ENCODE data around the gene TEF. TPM values are rescaled to one million over a fixed set of nuclear protein-coding genes. Genes with fewer than 3 reads are reported as not detected.
"Not testable (repeated sequence)": the region's sequence is repeated elsewhere in the genome, so short reads cannot be mapped to it uniquely, and the experiment has no call there.

Gene TEF
- polyA plus RNA-seq, 1 donor (not counting 4 experiments of a cell fraction or from before 2014, with no cell fraction given) = 12.4 TPM

GRCh38 chr22:41437198-41437597 lies 55.5 kb downstream of the TEF start:
- Histone ChIP-seq H3K9me1 (ENCODE audit: control insufficient read depth, extremely low read depth, insufficient read depth, low read length) (no peaks in the 10 kb centered on the region), H4K20me1 (ENCODE audit: control insufficient read depth, extremely low read depth, insufficient read depth, low read length) (peaks cover 13% of the 10 kb centered on the region), H3K27ac (ENCODE audit: control insufficient read depth, insufficient read depth, low read length) (no peak overlapping the region), H3K79me2 (ENCODE audit: control insufficient read depth, insufficient read depth, low read length) (peaks cover 72% of the 10 kb centered on the region), H3K36me3 (ENCODE audit: control insufficient read depth in 2 of 2, extremely low read depth in 1 of 2, insufficient read depth in 2 of 2, low read length in 2 of 2) (peaks cover 43 to 44% of the 10 kb centered on the region in 2 experiments), H3K4me1 (ENCODE audit: control insufficient read depth, extremely low read depth, insufficient read depth, low read length) (no peaks in the 10 kb centered on the region), H3K4me2 (ENCODE audit: control insufficient read depth, extremely low read depth, insufficient read depth, low read depth, low read length) (no peak overlapping the region), H2AFZ (ENCODE audit: control insufficient read depth, low read length) (no peak overlapping the region), H3K4me3 (ENCODE audit: control insufficient read depth in 2 of 3, extremely low read depth in 1 of 3, insufficient read depth in 2 of 3, low read depth in 1 of 3, low read length in 3 of 3) (no peak overlapping the region), H3K27me3 (ENCODE audit: control insufficient read depth, extremely low read depth, insufficient read depth, low read length) (no peaks in the 10 kb centered on the region), H3K9ac (ENCODE audit: control insufficient read depth, extremely low read depth, insufficient read depth, low read length) (no peak overlapping the region), H3K9me3 (ENCODE audit: control insufficient read depth, low read depth, low read length) (no peaks in the 10 kb centered on the region)
- no peak for TF ChIP-seq EZH2 (IDR thresholded peaks at IDR 0.05; ENCODE audit: low read length)
- TF ChIP-seq, protein P1, sequence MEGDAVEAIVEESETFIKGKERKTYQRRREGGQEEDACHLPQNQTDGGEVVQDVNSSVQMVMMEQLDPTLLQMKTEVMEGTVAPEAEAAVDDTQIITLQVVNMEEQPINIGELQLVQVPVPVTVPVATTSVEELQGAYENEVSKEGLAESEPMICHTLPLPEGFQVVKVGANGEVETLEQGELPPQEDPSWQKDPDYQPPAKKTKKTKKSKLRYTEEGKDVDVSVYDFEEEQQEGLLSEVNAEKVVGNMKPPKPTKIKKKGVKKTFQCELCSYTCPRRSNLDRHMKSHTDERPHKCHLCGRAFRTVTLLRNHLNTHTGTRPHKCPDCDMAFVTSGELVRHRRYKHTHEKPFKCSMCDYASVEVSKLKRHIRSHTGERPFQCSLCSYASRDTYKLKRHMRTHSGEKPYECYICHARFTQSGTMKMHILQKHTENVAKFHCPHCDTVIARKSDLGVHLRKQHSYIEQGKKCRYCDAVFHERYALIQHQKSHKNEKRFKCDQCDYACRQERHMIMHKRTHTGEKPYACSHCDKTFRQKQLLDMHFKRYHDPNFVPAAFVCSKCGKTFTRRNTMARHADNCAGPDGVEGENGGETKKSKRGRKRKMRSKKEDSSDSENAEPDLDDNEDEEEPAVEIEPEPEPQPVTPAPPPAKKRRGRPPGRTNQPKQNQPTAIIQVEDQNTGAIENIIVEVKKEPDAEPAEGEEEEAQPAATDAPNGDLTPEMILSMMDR (optimal IDR thresholded peaks at IDR 0.05 in 1 of 3, IDR thresholded peaks at IDR 0.05 in 1 of 3, conservative IDR thresholded peaks at IDR 0.05 in 1 of 3; ENCODE audit: extremely low read depth in 1 of 3, insufficient read depth in 2 of 3, low read length in 3 of 3) = no peak
- FAIRE-seq (no peak), DNase-seq (ENCODE audit: low read depth, low spot score) (no peak)
- dilution Hi-C loops (cut with MboI; ENCODE audit: extremely low pct_ligation_motif_present, low sequenced_read_pairs) = no loop called here

GRCh38 chr22:41440511-41440910 lies 58.8 kb downstream of the TEF start:
- H3K27ac ChIP-seq (ENCODE audit: control insufficient read depth, insufficient read depth, low read length); H3K9me1 ChIP-seq (ENCODE audit: control insufficient read depth, extremely low read depth, insufficient read depth, low read length); H3K9me3 ChIP-seq (ENCODE audit: control insufficient read depth, low read depth, low read length); H3K27me3 ChIP-seq (ENCODE audit: control insufficient read depth, extremely low read depth, insufficient read depth, low read length); H3K4me3 ChIP-seq (ENCODE audit: control insufficient read depth in 2 of 3, extremely low read depth in 1 of 3, insufficient read depth in 2 of 3, low read depth in 1 of 3, low read length in 3 of 3); H3K4me2 ChIP-seq (ENCODE audit: control insufficient read depth, extremely low read depth, insufficient read depth, low read depth, low read length); H3K9ac ChIP-seq (ENCODE audit: control insufficient read depth, extremely low read depth, insufficient read depth, low read length); H3K4me1 ChIP-seq (ENCODE audit: control insufficient read depth, extremely low read depth, insufficient read depth, low read length); dilution Hi-C loops (cut with MboI; ENCODE audit: extremely low pct_ligation_motif_present, low sequenced_read_pairs); H2AFZ ChIP-seq (ENCODE audit: control insufficient read depth, low read length); FAIRE-seq; DNase-seq (ENCODE audit: low read depth, low spot score): not testable (repeated sequence)
- peaks cover 36 to 44% of the 10 kb centered on the region in 2 experiments for H3K36me3 ChIP-seq (ENCODE audit: control insufficient read depth in 2 of 2, extremely low read depth in 1 of 2, insufficient read depth in 2 of 2, low read length in 2 of 2)
- H4K20me1 ChIP-seq (ENCODE audit: control insufficient read depth, extremely low read depth, insufficient read depth, low read length) = peaks cover 17% of the 10 kb centered on the region
- H3K79me2 ChIP-seq (ENCODE audit: control insufficient read depth, insufficient read depth, low read length) = peaks cover 91% of the 10 kb centered on the region

GRCh38 chr22:41442240-41442792 lies 60.6 kb downstream of the TEF start:
- Histone ChIP-seq H2AFZ (ENCODE audit: control insufficient read depth, low read length) (no peak overlapping the region), H3K79me2 (ENCODE audit: control insufficient read depth, insufficient read depth, low read length) (peaks cover 85% of the 10 kb centered on the region), H3K9me3 (ENCODE audit: control insufficient read depth, low read depth, low read length) (no peaks in the 10 kb centered on the region), H4K20me1 (ENCODE audit: control insufficient read depth, extremely low read depth, insufficient read depth, low read length) (peaks cover 12% of the 10 kb centered on the region), H3K4me2 (ENCODE audit: control insufficient read depth, extremely low read depth, insufficient read depth, low read depth, low read length) (no peak overlapping the region), H3K36me3 (ENCODE audit: control insufficient read depth in 2 of 2, extremely low read depth in 1 of 2, insufficient read depth in 2 of 2, low read length in 2 of 2) (peaks cover 18 to 27% of the 10 kb centered on the region in 2 experiments), H3K9me1 (ENCODE audit: control insufficient read depth, extremely low read depth, insufficient read depth, low read length) (no peaks in the 10 kb centered on the region), H3K27me3 (ENCODE audit: control insufficient read depth, extremely low read depth, insufficient read depth, low read length) (no peaks in the 10 kb centered on the region), H3K27ac (ENCODE audit: control insufficient read depth, insufficient read depth, low read length) (no peak overlapping the region), H3K4me1 (ENCODE audit: control insufficient read depth, extremely low read depth, insufficient read depth, low read length) (peaks cover 4% of the 10 kb centered on the region), H3K9ac (ENCODE audit: control insufficient read depth, extremely low read depth, insufficient read depth, low read length) (no peak overlapping the region), H3K4me3 (ENCODE audit: control insufficient read depth in 2 of 3, extremely low read depth in 1 of 3, insufficient read depth in 2 of 3, low read depth in 1 of 3, low read length in 3 of 3) (no peak overlapping the region)
- TF ChIP-seq EZH2 (IDR thresholded peaks at IDR 0.05; ENCODE audit: low read length) = no peak
- TF ChIP-seq, protein P1 (optimal IDR thresholded peaks at IDR 0.05 in 1 of 3, IDR thresholded peaks at IDR 0.05 in 1 of 3, conservative IDR thresholded peaks at IDR 0.05 in 1 of 3; ENCODE audit: extremely low read depth in 1 of 3, insufficient read depth in 2 of 3, low read length in 3 of 3) = no peak
- no peak for FAIRE-seq
- dilution Hi-C loops (cut with MboI; ENCODE audit: extremely low pct_ligation_motif_present, low sequenced_read_pairs) = no loop called here
- no peak for DNase-seq (ENCODE audit: low read depth, low spot score)
